NCI-H2081 (cell line): ENCODE measurements around the gene PCED1B.
"Not testable (repeated sequence)": the region's sequence is repeated elsewhere in the genome, so short reads cannot be mapped to it uniquely, and the experiment has no call there.

ENCODE experiments used
- DNase-seq, 2 experiments: peaks; one replicate each; lab custom pipeline; 2025; lab: John Stamatoyannopoulos, UW

The PCED1B gene

DNA sequence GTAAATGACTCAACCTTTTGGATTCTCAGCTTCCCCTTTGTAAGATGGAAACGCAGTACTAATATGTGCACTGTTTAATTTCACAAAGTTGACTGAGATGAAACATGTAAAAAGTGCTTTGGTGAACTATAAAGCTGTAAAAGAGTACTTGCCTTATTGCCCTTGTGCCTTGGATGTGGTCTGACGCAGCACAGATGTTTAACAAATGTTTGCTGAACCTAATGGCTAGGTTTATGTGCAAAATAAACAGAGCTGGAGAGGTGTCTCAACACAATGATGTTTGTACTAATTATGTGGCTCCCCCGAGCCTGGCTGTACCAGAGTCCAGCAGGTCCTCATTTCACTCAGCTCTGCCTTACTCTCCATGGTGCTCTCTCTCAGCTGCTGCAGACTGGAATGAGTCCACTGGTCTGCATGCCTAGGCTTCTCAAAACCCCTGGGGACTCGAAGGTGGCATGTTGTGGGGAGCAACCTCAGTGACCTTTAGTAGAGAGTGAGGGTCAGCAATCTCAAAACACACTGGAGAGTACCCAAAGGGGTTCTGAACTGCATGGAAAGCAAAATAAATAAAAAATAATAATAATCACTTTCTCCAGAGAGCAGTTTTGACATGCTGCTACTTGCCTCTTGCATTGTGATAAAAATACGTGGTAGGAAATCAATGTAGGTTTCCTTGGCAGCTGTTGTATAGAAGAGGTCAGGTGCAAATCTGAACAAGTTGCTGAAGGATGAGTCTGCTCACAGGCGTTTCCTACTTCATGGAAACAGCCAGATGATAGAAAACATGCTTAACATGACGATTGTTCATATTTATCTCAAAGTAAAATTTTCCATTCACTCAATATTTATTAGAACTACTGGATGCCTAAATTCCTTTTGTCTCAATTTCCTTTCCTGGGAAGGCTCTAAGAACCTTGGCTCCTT is 8.9 kb downstream of the PCED1B start:
- peak; percentile 79 to 94 for DNase-seq

DNA sequence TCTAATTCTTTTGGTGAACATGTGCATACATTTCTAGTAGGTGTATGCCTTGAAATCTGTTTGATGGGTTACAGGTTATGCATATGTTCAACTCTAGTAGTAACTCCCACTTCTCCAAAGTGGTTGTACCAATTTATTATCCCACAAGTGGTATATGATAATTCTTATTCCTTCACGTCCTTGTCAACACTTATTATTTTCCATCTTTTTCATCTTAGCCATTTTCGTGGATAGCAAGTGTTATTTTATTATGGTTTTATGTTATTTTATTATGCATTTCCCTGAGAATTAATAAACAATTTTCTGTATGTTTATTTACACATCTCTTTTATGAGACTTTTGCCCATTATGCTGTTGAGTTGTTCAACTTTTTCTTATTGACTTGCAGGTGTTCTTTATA is 11.6 kb downstream of the PCED1B start:
- no peak for DNase-seq

DNA sequence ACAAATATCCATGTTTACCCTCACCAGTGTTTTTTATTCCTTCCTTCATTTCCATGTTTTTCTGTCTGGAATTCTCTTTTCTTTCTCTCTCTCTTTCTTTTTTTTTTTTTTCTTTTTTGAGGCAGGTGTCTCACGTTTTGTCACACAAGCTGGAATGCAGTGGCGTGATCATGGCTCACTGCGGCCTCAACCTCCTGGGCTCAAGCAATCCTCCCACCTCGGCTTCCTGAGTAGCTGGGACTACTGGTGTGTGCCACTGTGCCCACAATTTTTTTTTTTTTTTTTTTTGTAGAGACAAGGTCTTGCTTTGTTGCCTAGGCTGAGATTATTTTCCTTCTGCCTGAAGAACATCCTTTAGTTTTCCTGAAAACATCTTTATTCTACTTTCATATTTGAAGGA is 15.4 kb downstream of the PCED1B start:
- DNase-seq = no peak

DNA sequence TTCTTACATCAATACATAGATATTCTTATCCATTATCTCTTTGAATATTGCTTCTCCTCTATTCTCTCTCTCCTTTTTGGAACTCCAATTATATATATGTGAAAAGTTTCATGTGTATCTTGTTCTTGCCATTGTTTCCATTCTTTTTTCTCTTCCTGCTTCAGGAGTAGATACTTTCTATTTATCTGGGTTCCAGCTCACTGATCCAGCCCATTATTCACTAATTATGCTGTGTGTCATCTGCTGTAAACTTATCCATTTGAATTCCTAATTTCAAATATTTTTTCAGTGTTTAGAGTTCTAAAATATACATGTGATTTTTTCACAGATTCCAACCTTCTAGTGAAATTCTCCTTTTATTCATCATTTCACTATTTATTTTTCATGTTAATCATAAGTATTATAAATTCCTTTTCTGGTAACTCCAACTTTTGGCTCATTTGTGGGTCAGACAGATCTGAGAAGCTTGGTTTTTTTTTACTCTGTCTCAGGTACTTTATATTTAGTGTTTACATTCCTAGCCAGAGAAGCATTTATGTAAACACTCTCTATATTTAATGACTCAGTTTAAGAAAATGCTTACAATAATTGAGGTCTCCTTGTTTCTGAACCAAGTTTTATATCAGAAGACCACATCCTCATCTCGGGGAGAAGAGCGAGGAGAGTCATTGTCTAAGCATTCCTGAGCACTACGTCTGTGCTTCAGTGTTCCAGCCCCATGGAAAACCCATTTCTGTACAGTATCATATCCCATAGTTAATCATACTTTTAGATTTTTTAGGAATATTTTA is 16.2 kb downstream of the PCED1B start:
- no peak for DNase-seq

DNA sequence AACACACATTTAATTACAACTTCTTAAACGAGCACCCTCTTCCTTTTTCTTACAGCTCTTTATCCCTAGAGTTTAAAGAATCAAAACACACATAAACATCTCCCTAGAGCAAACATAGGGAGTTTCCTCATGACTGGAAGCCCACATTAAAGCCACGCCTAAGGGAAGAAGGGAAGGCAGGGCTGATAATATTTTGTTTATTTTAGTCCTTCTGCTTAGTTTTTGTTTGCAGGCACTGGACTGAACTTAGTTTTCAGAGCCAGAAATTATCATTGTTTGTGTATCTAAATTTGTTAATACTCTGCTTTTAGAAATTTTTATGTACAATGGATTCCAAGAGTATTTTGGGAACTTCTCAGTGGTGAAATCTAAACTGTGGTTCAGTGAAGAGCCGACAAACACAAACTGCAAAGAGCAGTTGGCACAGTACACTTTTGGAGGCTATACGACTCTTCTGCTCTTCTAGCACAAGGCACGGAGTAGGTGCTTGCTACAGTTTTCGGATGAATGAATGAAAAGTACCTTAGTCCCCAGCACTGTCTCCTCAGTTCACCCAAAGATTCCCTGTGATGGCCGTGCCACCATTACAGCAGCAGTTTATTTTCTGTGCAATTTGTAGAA is 18.0 kb downstream of the PCED1B start:
- no peak for DNase-seq

DNA sequence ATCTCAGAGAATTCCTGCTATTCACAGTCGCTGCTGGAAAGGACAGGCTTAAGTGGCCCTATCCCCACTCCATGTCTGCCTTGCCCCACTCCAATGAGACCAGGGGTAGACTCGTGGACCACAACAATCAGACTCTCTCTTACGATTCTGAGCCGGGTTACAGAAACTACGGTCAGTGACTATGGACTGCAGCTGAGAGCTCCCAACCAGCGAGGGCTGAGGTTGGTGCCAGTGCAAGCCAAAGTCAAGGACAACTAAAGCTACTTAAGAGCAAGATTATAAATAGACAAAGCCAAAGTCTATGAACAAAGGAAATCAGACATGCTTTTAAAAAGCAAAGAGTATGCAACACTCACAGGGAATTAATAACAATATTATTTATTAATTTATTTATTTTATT is 18.7 kb downstream of the PCED1B start:
- no peak for DNase-seq

DNA sequence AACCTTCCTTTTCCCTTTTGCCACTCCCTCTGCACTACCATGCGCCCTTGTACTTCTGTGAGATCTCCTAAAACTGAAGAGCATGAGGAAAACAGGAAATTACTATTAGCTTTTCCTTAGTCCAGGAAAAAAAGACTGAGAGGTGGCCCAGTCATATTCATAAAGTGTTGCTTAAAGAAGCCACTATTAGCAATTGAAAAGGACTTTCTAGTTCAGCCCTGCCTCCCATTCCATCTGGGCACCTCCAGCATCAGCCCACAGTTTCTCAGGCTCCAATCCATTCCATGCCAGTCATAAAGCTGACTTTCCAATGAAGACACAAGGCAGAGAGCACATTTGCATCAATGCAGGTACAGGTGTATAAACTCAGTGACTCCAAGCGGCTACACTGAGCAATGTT is 20.2 kb downstream of the PCED1B start:
- no peak for DNase-seq

DNA sequence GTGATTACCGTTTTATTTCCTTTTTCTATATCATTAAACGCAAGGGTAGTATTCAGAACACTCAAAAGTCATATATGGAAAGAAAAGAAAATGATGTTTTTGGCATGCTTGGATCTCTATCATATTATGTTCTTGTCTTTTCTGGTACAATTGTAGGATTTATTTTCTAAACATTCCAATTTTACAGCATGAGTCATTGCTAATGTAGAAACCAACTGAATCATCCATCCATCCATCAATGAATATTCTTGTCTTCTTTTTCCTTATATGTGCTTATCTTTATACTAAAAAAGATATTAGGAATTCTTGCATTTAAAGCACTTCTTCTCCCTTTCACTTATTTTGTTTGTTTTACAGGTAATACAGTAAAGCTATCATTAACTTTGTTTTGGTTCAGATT is 20.7 kb downstream of the PCED1B start:
- no peak for DNase-seq

DNA sequence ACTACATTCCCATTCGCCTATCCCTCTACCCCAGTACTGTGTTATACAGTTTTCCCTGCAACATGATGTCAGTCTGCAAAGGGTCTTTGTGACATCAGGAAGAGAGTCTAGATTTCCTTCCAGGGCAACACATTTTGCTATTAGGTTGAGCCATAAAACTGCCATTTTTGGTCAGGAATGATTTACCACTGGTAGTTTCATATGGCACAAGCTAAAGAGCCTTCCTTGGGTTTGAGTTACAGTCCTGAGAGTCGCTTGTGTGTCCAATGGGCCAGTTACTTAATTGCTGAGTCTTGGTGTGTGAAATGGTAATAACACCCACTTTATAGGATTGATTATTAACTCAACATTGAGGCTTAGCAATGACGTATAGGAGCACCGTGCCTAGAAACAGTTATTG is 23.0 kb downstream of the PCED1B start:
- no peak for DNase-seq

DNA sequence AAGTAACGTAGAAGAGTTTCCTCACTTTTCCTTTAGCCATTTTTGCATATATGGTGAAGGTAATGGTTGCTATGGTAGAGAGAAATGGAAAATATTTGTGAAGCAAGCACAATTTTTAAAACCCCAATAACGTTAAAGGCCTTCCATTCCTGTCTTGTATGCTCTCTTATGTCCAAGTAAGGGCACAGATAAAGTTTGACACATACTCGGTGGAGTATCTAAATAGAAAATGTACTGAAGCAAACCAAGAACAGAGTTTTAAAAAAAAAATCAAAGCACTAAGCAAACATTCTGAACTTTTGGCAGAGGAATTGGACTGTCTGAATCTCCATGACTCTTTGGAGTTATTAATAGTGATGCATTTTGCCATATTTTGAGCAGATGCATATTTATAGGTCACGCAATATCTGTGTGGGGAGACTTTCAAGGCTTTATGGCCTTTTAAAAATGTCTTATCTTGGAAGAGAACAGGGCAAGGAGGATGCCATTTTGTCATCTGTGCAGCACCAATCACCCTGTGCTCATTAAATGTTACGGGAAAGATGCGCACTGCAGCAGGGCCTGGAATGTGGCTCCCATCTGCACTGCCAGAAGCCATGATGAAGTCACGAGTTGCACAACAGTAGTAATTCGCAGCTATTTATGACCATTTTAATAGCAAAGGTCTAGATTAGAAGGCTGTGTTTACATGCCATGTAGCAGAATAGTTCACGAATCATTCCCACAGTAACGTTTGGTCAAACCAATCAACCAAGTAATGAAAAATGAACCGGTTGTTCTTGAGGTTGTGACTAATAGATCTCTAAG is 23.6 kb downstream of the PCED1B start:
- DNase-seq = no peak

DNA sequence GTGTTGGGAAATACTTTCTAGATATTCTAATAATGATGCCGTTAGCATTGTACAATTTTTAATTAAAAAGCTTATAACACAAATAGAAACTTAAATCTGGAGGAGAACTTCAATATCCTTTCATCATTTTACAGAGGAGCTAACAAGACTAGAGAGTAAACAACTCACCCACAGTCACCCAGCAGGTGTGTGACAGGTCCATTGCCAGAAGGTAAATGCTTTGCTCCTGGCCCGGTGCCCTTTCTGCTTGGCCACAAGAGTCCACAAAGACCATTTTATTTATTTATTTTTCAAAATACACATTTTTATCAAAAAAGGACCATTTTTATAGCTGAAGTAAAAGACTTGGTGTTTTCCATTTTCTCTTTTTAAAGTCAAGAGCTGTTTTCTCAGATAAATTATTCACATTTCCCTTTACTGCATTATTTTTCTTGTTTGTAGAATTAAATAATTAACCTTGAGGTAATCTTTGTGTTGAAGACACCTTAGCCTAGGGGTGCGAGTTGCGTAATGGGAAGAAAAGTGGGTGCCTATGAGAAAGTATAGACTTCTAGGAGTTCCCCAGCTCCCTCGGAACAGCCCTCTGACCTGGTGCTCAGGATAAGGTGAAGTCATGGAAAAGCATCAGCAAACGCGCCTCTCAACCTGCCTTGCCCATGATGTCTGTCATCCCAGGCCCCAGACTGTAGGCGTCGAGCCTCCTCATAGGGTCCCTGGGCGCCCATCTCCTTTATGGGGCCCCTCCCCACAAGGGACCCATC is 26.7 kb downstream of the PCED1B start:
- peak; percentile 32 to 75 for DNase-seq

DNA sequence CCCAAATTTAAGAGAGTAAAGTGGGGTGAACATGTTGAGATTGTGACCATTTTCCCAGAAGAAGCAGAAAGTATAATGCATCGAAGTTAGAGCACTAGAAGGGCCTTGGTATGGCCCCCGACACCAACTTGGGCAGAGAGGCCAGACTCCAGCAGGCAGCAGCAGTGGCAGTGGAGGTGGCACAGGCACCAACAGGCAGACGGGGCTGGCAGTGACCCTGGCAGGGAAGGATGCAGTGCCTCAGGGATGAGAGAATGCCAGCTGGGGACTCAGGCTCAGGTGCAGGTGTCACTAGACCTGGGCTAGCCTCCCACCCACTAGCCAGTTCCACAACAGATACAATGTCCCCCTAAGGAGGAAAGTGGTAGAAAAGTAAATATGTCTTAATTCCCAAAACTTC is 28.0 kb downstream of the PCED1B start:
- DNase-seq = no peak

DNA sequence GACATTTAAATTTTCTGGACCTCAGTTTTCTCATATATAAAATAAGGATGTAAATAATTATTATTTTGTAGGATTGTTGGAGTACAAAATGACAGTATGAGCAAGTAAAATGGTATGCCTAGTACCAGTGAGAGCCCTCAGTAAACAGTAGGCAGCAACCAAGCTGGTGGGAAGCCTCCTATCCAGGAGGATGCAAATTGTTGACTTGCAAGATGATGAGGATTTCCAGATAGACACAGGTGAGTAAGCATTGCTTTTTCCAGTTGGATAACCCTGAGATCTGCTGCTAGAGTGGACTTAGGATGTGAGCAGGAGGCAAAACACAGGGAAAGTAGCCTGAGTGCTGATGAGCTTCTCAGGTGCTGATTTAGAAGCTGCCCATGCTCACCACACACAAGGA is 28.5 kb downstream of the PCED1B start:
- no peak for DNase-seq

DNA sequence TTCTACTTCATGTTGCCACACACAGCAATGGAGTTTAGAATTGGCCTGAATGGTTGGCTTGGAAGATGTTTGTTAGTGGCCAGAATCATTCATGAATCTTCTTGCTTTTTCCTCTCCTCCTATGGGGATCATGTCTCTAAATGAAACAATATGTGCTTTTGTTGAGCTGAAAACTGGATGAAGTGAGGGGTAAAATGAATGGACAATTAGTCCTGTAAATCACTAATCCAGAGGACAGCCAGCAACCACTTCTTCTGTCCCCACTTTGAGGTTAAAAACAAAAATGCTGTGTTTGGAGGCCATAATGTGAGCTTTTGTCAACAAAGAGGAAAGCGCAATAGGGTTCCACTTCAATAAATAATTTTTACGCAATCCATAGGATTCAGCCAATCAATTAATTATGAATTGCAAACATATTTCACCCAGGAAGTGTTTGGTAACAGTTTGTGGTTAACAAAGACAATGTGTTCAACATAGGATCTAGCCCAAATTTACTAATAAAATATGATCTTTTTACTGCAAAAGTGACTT is 30.7 kb downstream of the PCED1B start:
- no peak for DNase-seq

DNA sequence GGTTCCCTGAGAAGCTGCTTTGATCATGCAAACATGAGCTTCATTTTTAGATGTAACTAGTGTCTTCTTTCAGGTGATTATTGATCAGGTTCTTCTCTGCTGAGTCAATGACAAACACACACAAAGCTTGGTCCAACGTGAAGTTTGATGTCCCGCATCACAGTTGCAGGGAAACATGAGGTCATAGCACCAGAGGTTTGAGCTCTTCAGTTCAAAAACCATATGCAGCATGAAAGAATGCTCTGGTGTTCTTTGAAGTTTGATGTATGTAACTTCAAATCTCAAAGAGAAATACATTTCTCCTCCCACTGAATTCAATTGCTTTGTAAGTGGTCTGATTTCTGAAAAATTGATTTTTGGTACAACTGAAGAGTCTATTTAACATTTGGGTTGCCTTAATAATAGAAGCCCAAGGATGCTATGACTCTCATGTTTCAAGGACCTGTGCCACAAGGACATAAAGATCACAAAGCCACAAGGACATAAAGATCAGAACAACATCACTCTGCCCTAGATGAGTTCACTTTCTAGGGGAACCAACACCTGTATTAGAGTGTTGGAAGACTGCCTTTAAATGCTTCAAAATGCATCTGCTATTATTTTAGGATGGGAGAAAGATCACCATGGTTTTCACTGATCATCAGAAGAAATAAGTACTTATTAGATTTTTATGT is 31.4 kb downstream of the PCED1B start:
- no peak for DNase-seq

DNA sequence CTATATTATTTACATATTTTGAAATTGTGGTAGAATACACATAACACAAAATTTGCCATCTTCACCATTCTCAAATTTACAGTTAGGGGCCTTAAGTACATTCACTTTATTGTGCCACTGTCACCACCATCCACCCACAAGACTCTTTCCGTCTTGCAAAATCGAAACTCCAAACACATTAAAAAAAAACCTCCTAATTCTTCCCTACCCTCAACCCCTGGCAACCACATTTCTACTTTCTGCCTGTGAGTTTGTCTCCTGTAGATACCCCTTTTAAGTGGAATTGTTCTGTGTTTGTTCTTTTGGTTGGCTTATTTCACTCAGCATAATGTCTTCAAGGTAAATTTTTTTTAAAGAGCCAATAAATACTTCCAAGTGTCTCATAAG is 32.0 kb downstream of the PCED1B start:
- DNase-seq = no peak

DNA sequence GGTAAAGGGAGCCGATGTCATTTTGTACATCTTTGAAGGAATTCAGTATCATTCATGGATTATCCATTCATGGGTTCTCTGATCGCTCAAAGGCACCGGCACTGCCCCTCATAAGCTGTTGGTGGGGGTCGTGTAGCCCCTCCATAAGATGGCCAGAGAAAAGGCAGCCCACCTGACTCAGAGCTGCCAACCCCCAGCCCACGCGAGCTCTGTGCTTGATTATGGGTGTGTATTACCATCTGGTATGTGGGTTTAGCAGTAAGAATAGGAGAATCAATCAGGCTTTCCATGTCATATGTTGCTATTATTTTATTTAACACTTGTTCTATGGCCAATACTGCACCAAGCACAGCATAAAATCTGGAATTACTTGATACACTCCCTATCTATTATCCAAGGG is 32.4 kb downstream of the PCED1B start:
- DNase-seq = no peak

DNA sequence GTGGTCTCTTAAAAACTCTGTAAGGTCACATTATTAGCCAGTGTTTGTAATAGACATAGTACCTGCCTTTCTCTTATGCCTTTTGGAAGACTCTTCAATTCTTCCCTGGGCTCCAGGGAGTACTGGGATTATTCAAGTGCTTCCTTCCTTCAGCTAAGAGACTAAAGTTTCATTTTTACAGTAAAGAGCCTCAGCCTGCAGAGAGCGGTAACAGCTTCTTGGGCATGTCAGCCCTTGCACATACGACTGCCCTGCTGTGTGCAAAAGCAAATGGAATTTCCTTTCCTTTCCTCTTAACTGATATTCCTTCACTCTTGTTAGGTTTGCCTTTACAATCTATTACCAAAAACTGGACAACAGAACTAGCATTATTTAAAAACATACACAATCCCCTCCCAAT is 33.3 kb downstream of the PCED1B start:
- no peak for DNase-seq

DNA sequence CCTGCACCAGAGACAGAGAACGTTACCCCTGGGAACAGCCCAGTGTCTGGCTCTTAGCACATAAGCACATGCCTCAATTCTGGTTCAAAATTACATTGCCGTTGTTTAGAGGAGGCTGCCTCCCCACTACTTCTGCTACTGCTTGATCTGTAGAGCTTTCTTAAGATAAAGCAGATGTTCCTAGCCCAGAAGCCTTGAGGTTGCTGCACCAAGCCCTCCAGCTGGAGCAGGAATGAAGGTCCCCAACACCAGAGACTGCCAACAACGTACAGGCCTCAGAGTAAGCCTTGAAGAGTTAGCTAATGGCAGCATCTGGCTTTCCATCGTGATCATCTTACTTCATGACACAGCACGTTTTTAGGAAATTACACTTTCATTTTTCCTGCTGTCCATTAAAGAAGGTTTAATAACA is 35.1 kb downstream of the PCED1B start:
- no peak for DNase-seq

DNA sequence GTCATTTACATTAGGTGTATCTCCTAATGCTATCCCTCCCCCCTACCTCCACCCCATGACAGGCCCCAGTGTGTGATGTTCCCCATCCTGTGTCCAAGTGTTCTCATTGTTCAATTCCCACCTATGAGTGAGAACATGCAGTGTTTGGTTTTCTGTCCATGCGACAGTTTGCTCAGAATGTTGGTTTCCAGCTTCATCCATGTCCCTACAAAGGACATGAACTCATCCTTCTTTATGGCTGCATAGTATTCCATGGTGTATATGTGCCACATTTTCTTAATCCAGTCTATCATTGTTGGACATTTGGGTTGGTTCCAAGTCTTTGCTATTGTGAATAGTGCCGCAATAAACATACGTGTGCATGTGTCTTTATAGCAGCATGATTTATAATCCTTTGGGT is 37.9 kb downstream of the PCED1B start:
- DNase-seq = not testable (repeated sequence)
